ENCODE data around the gene NUBPL.

GRCh38 chr14:31854508-31855075 is 293.4 kb downstream of the NUBPL start:
- no peak for TF ChIP-seq CTCF (conservative IDR thresholded peaks at IDR 0.05; ENCODE audit: low read length)
- no peak for TF ChIP-seq EZH2phosphoT487 (IDR thresholded peaks at IDR 0.05; ENCODE audit: borderline replicate concordance, low read depth, low read length)
